Activated CD8-positive, alpha-beta T cell treated with anti-CD3 and anti-CD28 coated beads for 36 hours (primary cell): ENCODE results near the gene FAM204A. TPM values are rescaled to one million over a fixed set of nuclear protein-coding genes. Genes with fewer than 3 reads are reported as not detected.

Experiments
- ATAC-seq: fragments of 200-7000 bp; cut with Tn5 transposase; one replicate; pipeline ENCODE4 v1.10.0; 2021; ENCODE audit warnings: mild to moderate bottlenecking, moderate library complexity
- CTCF ChIA-PET: fragments of 350-600 bp; sonication (Branson Sonifier 250); formaldehyde crosslinking; loops from one replicate; lab custom pipeline; 2021; ENCODE audit warnings: antibody characterized with exemption; lab: Charles Lee
- POLR2A ChIA-PET: fragments of 350-600 bp; sonication (Branson Sonifier 250); formaldehyde crosslinking; loops from one replicate; lab custom pipeline; 2021; ENCODE audit warnings: antibody characterized with exemption; lab: Charles Lee
- DNase-seq: peaks from one replicate; pipeline ENCODE4 v3.0.0-alpha.2; 2020
- H3K27ac Mint-ChIP-seq: one replicate; pipeline ENCODE4 v1.8.0; 2021; ENCODE audit warnings: mild to moderate bottlenecking, mixed read lengths
- H3K27me3 Mint-ChIP-seq: one replicate; pipeline ENCODE4 v1.8.0; 2021; ENCODE audit warnings: mixed read lengths
- H3K36me3 Mint-ChIP-seq: one replicate; pipeline ENCODE4 v1.8.0; 2021; ENCODE audit warnings: low read depth, mixed read lengths
- H3K4me1 Mint-ChIP-seq: one replicate; pipeline ENCODE4 v1.8.0; 2021; ENCODE audit warnings: low read depth, mixed read lengths
- H3K4me3 Mint-ChIP-seq: one replicate; pipeline ENCODE4 v1.8.0; 2021; ENCODE audit warnings: mild to moderate bottlenecking, moderate library complexity, mixed read lengths
- H3K9me3 Mint-ChIP-seq: one replicate; pipeline ENCODE4 v1.8.0; 2021; ENCODE audit warnings: mixed read lengths
- intact Hi-C: fragments of 100-400 bp; cut with micrococcal nuclease; formaldehyde crosslinking; loops from one replicate; pipeline ENCODE4 v1.10.0; 2022
- total RNA-seq, 2 experiments: library from RNA; stranded (reverse); gene quantifications; one replicate each; pipeline ENCODE4 v1.2.3, GENCODE V29; 2021
- TF ChIP-seq, protein P1 (sequence below): fragments of 200-600 bp; IDR thresholded peaks from one replicate; pipeline ENCODE4 v1.8.0; 2022; ENCODE audit warnings: antibody characterized with exemption, mild to moderate bottlenecking

FAM204A gene
- total RNA-seq, 2 experiments from 2014 or later: 56.0 to 64.1 TPM

DNA sequence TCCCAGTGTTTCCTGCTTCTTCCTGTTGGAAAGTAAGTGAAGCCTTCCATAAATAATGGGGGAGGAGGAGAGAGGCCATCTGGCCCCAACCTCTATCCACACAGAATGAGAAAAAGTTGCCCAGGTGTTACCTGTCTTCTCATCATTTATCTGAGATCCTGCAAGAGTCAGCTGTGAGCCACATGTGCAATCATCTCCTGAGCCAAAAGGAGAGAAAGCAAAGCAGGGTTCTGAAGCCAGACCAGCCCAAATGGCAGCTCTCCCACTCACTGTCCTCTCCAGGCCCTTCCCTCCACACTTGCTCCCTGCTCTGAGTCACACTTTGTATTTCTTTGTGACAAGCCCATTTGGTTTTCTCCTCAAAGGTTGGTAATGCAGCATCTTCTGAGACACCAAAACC is 65.9 kb downstream of the FAM204A start:
- H3K36me3 Mint-ChIP-seq: no peaks in the 10 kb centered on the region
- peaks cover 18% of the 10 kb centered on the region for H3K27me3 Mint-ChIP-seq
- TF ChIP-seq, protein P1, sequence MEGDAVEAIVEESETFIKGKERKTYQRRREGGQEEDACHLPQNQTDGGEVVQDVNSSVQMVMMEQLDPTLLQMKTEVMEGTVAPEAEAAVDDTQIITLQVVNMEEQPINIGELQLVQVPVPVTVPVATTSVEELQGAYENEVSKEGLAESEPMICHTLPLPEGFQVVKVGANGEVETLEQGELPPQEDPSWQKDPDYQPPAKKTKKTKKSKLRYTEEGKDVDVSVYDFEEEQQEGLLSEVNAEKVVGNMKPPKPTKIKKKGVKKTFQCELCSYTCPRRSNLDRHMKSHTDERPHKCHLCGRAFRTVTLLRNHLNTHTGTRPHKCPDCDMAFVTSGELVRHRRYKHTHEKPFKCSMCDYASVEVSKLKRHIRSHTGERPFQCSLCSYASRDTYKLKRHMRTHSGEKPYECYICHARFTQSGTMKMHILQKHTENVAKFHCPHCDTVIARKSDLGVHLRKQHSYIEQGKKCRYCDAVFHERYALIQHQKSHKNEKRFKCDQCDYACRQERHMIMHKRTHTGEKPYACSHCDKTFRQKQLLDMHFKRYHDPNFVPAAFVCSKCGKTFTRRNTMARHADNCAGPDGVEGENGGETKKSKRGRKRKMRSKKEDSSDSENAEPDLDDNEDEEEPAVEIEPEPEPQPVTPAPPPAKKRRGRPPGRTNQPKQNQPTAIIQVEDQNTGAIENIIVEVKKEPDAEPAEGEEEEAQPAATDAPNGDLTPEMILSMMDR: no peak
- H3K4me3 Mint-ChIP-seq: no peak overlapping the region
- CTCF ChIA-PET: no interaction called here
- H3K4me1 Mint-ChIP-seq: no peaks in the 10 kb centered on the region
- intact Hi-C loops: no loop called here
- ATAC-seq (no peak), DNase-seq (no peak)
- peaks cover 13% of the 10 kb centered on the region for H3K9me3 Mint-ChIP-seq
- POLR2A ChIA-PET: no interaction called here
- no peak overlapping the region for H3K27ac Mint-ChIP-seq

DNA sequence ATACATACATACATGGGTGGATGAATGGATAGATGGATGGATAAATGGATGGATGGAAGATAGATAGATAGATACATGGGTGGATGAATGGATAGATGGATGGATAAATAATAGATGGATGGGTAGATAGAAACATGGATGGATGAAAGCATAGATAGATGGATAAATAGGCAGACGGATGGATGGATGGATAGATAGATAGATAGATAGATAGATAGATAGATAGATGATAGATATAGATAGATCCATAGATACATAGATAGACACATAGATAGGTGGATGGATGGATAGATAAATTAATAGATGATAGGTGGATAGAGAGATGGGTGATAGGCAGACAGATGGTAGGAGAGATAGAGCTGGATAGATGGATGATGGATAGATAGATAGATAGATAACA is 68.5 kb downstream of the FAM204A start:
- no peak for ATAC-seq
- no peaks in the 10 kb centered on the region for H3K4me1 Mint-ChIP-seq
- TF ChIP-seq, protein P1: no peak
- peaks cover 13% of the 10 kb centered on the region for H3K9me3 Mint-ChIP-seq
- no peak for DNase-seq
- ChIA-PET CTCF (no interaction called here), POLR2A (no interaction called here)
- H3K27me3 Mint-ChIP-seq: peaks cover 18% of the 10 kb centered on the region
- no peak overlapping the region for H3K4me3 Mint-ChIP-seq
- no peaks in the 10 kb centered on the region for H3K36me3 Mint-ChIP-seq
- intact Hi-C loops: no loop called here
- H3K27ac Mint-ChIP-seq: no peak overlapping the region

DNA sequence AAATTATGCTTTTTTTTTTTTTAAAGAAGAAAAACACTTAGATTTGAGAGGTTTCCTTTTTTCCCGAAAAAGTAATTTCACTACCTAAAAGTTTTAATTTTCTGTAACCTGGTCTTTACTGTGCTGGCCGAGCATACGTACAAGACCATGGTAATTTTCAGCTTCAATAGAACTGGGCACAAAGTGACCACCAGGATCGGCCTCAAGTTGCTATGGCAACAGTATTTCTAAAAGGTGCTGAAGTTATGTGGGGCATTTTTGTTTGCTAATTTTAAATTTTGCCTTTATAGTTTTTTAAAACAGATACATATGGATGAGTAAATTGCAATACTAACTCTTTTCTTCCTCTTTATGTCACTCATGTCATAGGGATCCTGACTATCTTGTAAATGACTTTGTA is 69.4 kb downstream of the FAM204A start:
- H3K27ac Mint-ChIP-seq: no peak overlapping the region
- intact Hi-C loops: no loop called here
- CTCF ChIA-PET: interaction anchor here (0.7 to 1.1 kb wide), 2 partner anchors 13 to 409 kb away, joined by 3 to 6 read pairs; no protein-coding TSS in a partner anchor

DNA sequence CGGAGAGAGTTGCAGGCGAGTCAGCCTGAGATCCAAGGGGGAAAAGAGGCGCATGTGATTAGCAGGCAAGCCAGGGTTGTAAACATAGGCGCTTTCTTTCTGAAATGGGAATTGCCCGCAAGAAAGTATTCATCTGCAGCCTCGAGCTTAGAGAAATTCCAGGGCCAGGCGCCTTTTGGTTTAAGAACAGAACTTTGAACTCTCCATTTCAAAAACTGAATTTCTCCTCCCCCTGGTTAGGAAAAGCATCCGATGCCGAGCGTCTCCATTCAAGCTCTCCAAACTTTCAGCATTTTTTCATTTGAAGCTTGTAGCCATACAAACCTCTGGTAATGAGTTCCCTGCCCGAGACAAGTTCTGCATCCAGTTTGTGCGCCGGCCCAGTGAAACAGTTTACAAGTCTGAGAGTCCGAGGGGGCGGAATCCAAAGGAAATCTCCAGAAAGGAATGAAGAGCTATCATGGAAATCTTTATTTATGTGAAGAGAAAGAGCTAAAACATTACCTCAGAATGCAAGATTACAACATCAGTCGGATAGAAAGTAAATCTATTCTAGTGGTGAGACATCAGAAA is 69.9 kb downstream of the FAM204A start:
- no peak overlapping the region for H3K27ac Mint-ChIP-seq
- intact Hi-C loops: no loop called here
- TF ChIP-seq, protein P1: no peak
- no peak overlapping the region for H3K4me3 Mint-ChIP-seq
- H3K36me3 Mint-ChIP-seq: no peaks in the 10 kb centered on the region
- ChIA-PET POLR2A (no interaction called here), CTCF (interaction anchor here (0.7 to 1.1 kb wide), 2 partner anchors 12 to 409 kb away, joined by 3 to 6 read pairs; no protein-coding TSS in a partner anchor)
- no peaks in the 10 kb centered on the region for H3K4me1 Mint-ChIP-seq
- H3K9me3 Mint-ChIP-seq: peaks cover 2% of the 10 kb centered on the region
- H3K27me3 Mint-ChIP-seq: peaks cover 23% of the 10 kb centered on the region
- DNase-seq (no peak), ATAC-seq (no peak)

More for the DNA sequence above, 69.4 kb downstream of the FAM204A start:
- Mint-ChIP-seq H3K36me3 (no peaks in the 10 kb centered on the region), H3K4me3 (no peak overlapping the region), H3K4me1 (no peaks in the 10 kb centered on the region), H3K9me3 (peaks cover 5% of the 10 kb centered on the region), H3K27me3 (peaks cover 23% of the 10 kb centered on the region)
- POLR2A ChIA-PET: no interaction called here
- ATAC-seq: no peak
- TF ChIP-seq, protein P1: no peak
- no peak for DNase-seq

DNA sequence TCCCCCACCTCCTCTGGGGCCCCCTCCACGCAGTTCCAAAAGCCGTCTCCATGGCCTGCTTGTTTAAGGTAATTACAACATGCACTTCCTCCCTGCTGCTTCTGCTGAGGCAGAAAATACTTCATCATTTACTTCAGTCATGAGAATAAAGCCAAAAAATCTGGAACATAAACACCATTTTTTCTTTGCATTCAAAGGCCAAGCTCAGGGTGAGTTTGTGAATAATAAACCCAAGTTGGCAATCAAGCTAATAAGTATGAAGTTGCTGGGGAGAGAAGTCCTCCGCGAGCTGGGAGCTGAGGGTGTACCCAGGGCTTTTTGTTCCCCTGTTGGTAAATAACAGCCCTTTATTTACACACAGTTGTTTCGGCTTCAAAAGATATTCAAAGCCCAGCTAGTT is 70.5 kb downstream of the FAM204A start:
- TF ChIP-seq, protein P1: no peak
- ATAC-seq (no peak), DNase-seq (no peak)
- Mint-ChIP-seq H3K27me3 (peaks cover 25% of the 10 kb centered on the region), H3K27ac (no peak overlapping the region), H3K9me3 (no peaks in the 10 kb centered on the region), H3K4me1 (no peaks in the 10 kb centered on the region), H3K36me3 (no peaks in the 10 kb centered on the region), H3K4me3 (no peak overlapping the region)
- intact Hi-C loops: no loop called here
- CTCF ChIA-PET: no interaction called here
- POLR2A ChIA-PET: no interaction called here
